Memory B cell (primary cell): Measurements from ENCODE around the gene GAMT.

ENCODE experiments used
- ATAC-seq: fragments of 150-1000 bp; cut with Tn5 transposase; 2 replicates; pipeline ENCODE4 v1.10.0; 2021; ENCODE audit warnings: low read depth, mild to moderate bottlenecking, moderate library complexity
- DNase-seq, 2 donors: peaks; one replicate each; pipeline ENCODE4 v3.0.0; 2022; ENCODE audit warnings: low spot score in 2 of 2
- H3K27ac Mint-ChIP-seq: one replicate; pipeline ENCODE4 v1.8.0; 2022; ENCODE audit warnings: mild to moderate bottlenecking, moderate library complexity, mixed read lengths
- H3K27me3 Mint-ChIP-seq: one replicate; pipeline ENCODE4 v1.8.0; 2022; ENCODE audit warnings: mixed read lengths
- H3K36me3 Mint-ChIP-seq: one replicate; pipeline ENCODE4 v1.8.0; 2022; ENCODE audit warnings: mild to moderate bottlenecking, mixed read lengths
- H3K4me1 Mint-ChIP-seq: one replicate; pipeline ENCODE4 v1.8.0; 2022; ENCODE audit warnings: mixed read lengths
- H3K4me3 Mint-ChIP-seq: one replicate; pipeline ENCODE4 v1.8.0; 2022; ENCODE audit warnings: mild to moderate bottlenecking, moderate library complexity, mixed read lengths
- H3K9me3 Mint-ChIP-seq: one replicate; pipeline ENCODE4 v1.8.0; 2022; ENCODE audit warnings: mixed read lengths

Gene GAMT

GRCh38 chr19:1418496-1418775, 17.1 kb upstream of the GAMT start:
- peaks cover 12% of the 10 kb centered on the region for H3K4me1 Mint-ChIP-seq
- H3K4me3 Mint-ChIP-seq = no peak overlapping the region
- H3K27ac Mint-ChIP-seq = no peak overlapping the region
- ATAC-seq (no peak), DNase-seq (no peak)
- H3K27me3 Mint-ChIP-seq = no peaks in the 10 kb centered on the region
- H3K36me3 Mint-ChIP-seq = peaks cover 21% of the 10 kb centered on the region
- no peaks in the 10 kb centered on the region for H3K9me3 Mint-ChIP-seq

- Mint-ChIP-seq H3K9me3 (no peaks in the 10 kb centered on the region), H3K27ac (peak overlapping the region; percentile 55), H3K36me3 (peaks cover 16% of the 10 kb centered on the region), H3K4me1 (peaks cover 12% of the 10 kb centered on the region), H3K27me3 (no peaks in the 10 kb centered on the region), H3K4me3 (no peak overlapping the region)
- ATAC-seq (no peak), DNase-seq (no peak)
Measured at GRCh38 chr19:1417681-1418495, 16.5 kb upstream of the GAMT start.

- Mint-ChIP-seq H3K9me3 (no peaks in the 10 kb centered on the region), H3K4me3 (no peak overlapping the region), H3K27ac (peak overlapping the region; percentile 55), H3K36me3 (peaks cover 13% of the 10 kb centered on the region), H3K4me1 (peaks cover 12% of the 10 kb centered on the region), H3K27me3 (no peaks in the 10 kb centered on the region)
- no peak for DNase-seq
- no peak for ATAC-seq
Measured at GRCh38 chr19:1417145-1417544, 15.8 kb upstream of the GAMT start.

GRCh38 chr19:1416014-1416841, 14.9 kb upstream of the GAMT start:
- H3K27me3 Mint-ChIP-seq = no peaks in the 10 kb centered on the region
- H3K4me1 Mint-ChIP-seq = peaks cover 18% of the 10 kb centered on the region
- DNase-seq = no peak
- no peak overlapping the region for H3K4me3 Mint-ChIP-seq
- H3K9me3 Mint-ChIP-seq = no peaks in the 10 kb centered on the region
- no peak for ATAC-seq
- H3K36me3 Mint-ChIP-seq = peaks cover 13% of the 10 kb centered on the region
- H3K27ac Mint-ChIP-seq = no peak overlapping the region

GRCh38 chr19:1412995-1413800, 11.9 kb upstream of the GAMT start:
- H3K4me3 Mint-ChIP-seq = no peak overlapping the region
- peaks cover 4% of the 10 kb centered on the region for H3K36me3 Mint-ChIP-seq
- ATAC-seq = no peak
- no peaks in the 10 kb centered on the region for H3K27me3 Mint-ChIP-seq
- peaks cover 36% of the 10 kb centered on the region for H3K4me1 Mint-ChIP-seq
- no peak for DNase-seq
- H3K27ac Mint-ChIP-seq = no peak overlapping the region
- H3K9me3 Mint-ChIP-seq = no peaks in the 10 kb centered on the region

- Mint-ChIP-seq H3K4me3 (no peak overlapping the region), H3K9me3 (no peaks in the 10 kb centered on the region), H3K27ac (no peak overlapping the region), H3K4me1 (peaks cover 36% of the 10 kb centered on the region), H3K36me3 (peaks cover 2% of the 10 kb centered on the region), H3K27me3 (no peaks in the 10 kb centered on the region)
- ATAC-seq (no peak), DNase-seq (no peak)
Measured at GRCh38 chr19:1412323-1412923, 11.1 kb upstream of the GAMT start.

- H3K36me3 Mint-ChIP-seq = no peaks in the 10 kb centered on the region
- peak overlapping the region; percentile 8 for H3K4me3 Mint-ChIP-seq
- H3K27ac Mint-ChIP-seq = no peak overlapping the region
- no peak for ATAC-seq
- no peaks in the 10 kb centered on the region for H3K27me3 Mint-ChIP-seq
- H3K9me3 Mint-ChIP-seq = no peaks in the 10 kb centered on the region
- DNase-seq = no peak
- peaks cover 37% of the 10 kb centered on the region for H3K4me1 Mint-ChIP-seq
Measured at GRCh38 chr19:1411255-1412191, 10.2 kb upstream of the GAMT start.

GRCh38 chr19:1410789-1411188, 9.4 kb upstream of the GAMT start:
- peak overlapping the region; percentile 9 for H3K27ac Mint-ChIP-seq
- no peaks in the 10 kb centered on the region for H3K9me3 Mint-ChIP-seq
- H3K27me3 Mint-ChIP-seq = no peaks in the 10 kb centered on the region
- no peak for DNase-seq
- ATAC-seq = no peak
- peaks cover 37% of the 10 kb centered on the region for H3K4me1 Mint-ChIP-seq
- peak overlapping the region; percentile 88 for H3K4me3 Mint-ChIP-seq
- H3K36me3 Mint-ChIP-seq = no peaks in the 10 kb centered on the region

- H3K9me3 Mint-ChIP-seq = no peaks in the 10 kb centered on the region
- ATAC-seq = no peak
- H3K4me1 Mint-ChIP-seq = peaks cover 35% of the 10 kb centered on the region
- no peaks in the 10 kb centered on the region for H3K36me3 Mint-ChIP-seq
- no peak for DNase-seq
- peak overlapping the region; percentile 9 for H3K27ac Mint-ChIP-seq
- peak overlapping the region; percentile 88 for H3K4me3 Mint-ChIP-seq
- no peaks in the 10 kb centered on the region for H3K27me3 Mint-ChIP-seq
Measured at GRCh38 chr19:1410136-1410786, 8.9 kb upstream of the GAMT start.

- H3K9me3 Mint-ChIP-seq = no peaks in the 10 kb centered on the region
- ATAC-seq (no peak), DNase-seq (no peak)
- peak overlapping the region; percentile 88 for H3K4me3 Mint-ChIP-seq
- H3K27ac Mint-ChIP-seq = no peak overlapping the region
- peaks cover 29% of the 10 kb centered on the region for H3K4me1 Mint-ChIP-seq
- no peaks in the 10 kb centered on the region for H3K36me3 Mint-ChIP-seq
- H3K27me3 Mint-ChIP-seq = peaks cover 2% of the 10 kb centered on the region
Measured at GRCh38 chr19:1409204-1410005, 8.1 kb upstream of the GAMT start.

- H3K9me3 Mint-ChIP-seq = no peaks in the 10 kb centered on the region
- H3K27ac Mint-ChIP-seq = peak overlapping the region; percentile 73
- DNase-seq (peak; percentile 24 to 41), ATAC-seq (no peak)
- no peaks in the 10 kb centered on the region for H3K36me3 Mint-ChIP-seq
- H3K4me3 Mint-ChIP-seq = peak overlapping the region; percentile 88
- peaks cover 29% of the 10 kb centered on the region for H3K4me1 Mint-ChIP-seq
- H3K27me3 Mint-ChIP-seq = peaks cover 4% of the 10 kb centered on the region
Measured at GRCh38 chr19:1408300-1409203, 7.2 kb upstream of the GAMT start.
